ENCODE data around the gene AARS2.
"Not testable (repeated sequence)": the region's sequence is repeated elsewhere in the genome, so short reads cannot be mapped to it uniquely, and the experiment has no call there.

Gene AARS2

GRCh38 chr6:44328203-44328602, 15.1 kb upstream of the AARS2 start:
- not testable (repeated sequence) for DNase-seq

GRCh38 chr6:44327760-44328159, 14.6 kb upstream of the AARS2 start:
- no peak for DNase-seq

GRCh38 chr6:44327096-44327495, 13.9 kb upstream of the AARS2 start:
- DNase-seq: no peak

DNA sequence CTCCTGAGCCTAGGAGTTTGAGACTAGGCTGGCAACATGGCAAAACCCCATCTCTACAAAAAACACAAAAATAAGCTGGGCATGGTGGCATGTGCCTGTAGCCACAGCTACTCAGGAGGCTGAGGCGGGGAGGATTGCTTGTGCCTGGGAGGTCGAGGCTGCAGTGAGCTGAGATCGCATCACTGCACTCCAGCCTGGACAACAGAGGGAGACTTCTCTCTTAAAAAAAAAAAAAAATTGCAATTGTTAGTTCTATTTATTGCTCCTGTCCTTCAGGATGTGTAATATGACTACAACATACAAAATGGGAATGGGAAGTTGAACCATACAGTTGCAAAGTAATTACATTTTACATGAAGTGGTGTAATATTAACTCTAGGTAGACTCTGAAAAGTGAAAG, 8.1 kb upstream of the AARS2 start:
- no peak for DNase-seq

- not testable (repeated sequence) for DNase-seq
These were observed 4.0 kb upstream of the AARS2 start for GRCh38 chr6:44317136-44317631.

DNA sequence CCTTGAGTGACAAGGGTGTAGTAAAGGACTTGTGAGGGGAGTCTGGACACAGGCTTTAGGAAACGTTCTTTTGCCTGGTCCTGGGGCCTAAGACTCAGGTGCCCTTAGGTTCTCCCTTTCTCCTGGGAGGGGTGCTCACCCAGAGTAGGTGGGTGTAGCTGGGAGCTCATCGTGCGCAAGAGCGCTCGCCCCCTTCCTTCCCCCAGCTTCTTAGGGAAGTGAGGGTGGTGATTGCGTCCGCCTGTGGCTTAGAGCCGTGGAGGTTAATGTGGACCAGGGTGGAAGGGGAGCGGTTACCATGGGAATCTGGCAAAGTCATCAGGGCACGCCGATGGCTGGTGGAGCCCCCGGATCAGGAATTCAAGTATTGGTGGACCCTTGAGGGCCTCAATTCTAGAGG, 3.3 kb upstream of the AARS2 start:
- no peak for DNase-seq

- DNase-seq: no peak
These were observed 2.8 kb upstream of the AARS2 start for GRCh38 chr6:44315951-44316350.

GRCh38 chr6:44315516-44315915, 2.4 kb upstream of the AARS2 start:
- no peak for DNase-seq

DNA sequence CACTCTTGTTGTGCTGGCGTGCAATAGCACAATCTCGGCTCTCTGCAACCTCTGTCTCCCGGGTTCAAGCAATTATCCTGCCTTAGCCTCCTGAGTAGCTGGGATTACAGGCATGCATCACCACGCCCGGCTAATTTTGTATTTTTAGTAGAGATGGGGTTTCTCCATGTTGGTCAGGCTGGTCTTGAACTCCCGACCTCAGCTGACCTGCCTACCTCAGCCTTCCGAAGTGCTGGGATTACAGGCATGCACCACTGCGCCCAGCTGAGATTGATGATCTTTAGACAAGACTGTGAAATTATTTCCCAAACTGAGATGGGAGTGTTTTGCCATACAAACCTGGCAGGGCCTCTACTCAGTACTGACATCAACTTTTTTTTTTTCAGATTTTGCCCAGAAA, 1.5 kb upstream of the AARS2 start:
- DNase-seq: not testable (repeated sequence)

DNA sequence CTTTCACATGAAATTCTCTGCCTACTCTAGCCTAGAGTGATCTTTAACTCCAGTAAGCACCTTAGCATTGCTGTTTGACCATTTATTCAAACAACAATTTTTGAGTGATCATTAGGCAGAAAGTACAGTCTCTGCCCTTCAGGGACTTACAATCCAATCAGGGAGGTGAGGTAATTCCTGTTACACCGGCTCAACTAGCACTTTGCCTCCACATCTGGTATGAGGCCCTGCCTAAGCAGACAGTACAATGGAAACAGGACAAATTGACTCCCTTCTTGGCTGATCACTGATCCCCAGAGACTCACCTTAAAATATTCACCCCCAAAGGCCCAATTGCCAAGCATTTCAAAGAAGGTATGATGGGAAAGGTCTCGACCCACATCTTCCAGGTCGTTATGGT, 1.4 kb downstream of the AARS2 start:
- DNase-seq: no peak

DNA sequence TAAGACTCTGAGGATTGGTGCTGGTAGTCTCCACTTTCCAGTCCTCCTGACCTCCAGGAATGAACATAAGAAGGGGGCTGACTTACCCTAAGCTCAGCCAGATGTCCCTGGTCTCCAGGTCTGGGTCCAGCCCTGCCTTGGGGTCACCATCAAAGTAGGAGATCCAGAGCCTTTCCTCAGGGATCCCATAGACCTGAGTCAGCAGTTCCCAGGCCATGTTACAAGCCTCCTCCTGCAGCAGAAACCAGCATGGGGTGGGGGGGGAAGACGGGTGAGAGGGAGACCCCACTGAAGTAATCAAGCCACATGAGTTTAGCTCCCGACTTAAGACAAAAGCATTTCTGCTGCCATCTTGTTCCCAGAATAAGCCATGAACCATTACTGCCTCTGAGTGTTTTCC, 1.8 kb downstream of the AARS2 start:
- no peak for DNase-seq

DNA sequence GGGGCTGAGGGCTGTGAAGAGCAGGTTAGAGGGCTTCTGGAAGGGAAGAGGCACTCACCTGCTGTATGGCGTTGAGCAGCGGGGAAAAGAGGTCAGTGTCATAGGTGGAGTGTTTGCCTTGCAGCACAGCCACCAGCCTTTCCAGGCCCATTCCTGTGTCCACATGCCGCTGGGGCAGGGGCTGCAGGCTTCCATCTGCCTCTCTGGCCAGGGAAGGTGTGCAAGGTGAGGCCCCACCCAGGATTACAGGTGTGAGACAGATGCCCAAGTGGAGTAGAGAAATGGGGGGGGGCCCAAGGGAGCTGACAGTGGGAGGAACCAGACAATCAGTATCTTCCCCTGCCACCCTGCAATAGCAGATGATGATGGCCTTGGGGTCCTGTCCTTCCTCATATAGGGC, 2.9 kb downstream of the AARS2 start:
- no peak for DNase-seq

- no peak for DNase-seq
These were observed 3.5 kb downstream of the AARS2 start for GRCh38 chr6:44309631-44310030.

DNA sequence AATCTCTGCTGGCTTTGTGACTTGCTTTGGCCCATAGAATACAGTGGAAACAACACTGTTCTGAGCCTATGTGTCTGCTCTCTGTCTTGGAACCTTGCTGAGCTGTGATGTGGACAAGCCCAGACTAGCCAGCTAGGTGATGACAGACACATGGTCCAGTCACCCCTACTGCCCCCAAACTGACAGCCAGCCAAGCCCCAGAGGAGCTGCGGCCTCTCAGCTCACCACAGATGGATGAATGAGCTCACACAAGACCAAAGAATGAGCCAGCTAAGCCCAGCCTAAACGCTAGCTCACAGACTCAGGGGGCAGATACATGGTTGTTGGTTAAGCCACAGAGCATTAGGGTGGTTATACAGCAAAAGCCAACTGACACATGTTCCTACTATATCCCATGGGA, 4.1 kb downstream of the AARS2 start:
- DNase-seq: no peak

- DNase-seq: no peak
These were observed 5.9 kb downstream of the AARS2 start for GRCh38 chr6:44307217-44307616.

GRCh38 chr6:44306710-44307109, 6.4 kb downstream of the AARS2 start:
- no peak for DNase-seq

DNA sequence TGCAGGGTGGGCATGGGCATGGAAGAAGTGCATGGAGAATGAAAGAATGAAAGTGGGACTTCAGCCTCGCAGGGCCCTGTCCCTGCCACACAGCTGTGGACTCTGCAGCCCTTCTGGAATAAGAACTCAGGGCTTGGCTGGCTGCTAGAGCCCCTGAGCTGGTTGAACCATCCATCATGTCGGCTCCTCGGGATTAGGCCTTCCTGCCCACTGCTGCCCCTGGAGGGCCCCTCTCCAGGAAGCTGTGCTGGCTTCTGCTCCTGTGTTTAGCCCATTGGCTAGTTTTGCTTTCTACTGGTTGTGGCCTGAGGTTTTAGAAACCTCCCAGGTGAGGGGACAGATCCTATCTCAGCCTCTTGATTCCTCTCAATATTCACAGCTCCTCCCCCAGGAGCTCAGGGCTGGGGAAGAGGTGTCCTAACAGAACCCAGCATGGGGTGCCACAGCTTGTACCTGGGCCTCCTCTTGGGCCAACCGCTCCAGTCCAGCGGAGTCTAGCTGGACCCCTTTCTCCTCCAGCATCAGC, 7.9 kb downstream of the AARS2 start:
- no peak for DNase-seq

DNA sequence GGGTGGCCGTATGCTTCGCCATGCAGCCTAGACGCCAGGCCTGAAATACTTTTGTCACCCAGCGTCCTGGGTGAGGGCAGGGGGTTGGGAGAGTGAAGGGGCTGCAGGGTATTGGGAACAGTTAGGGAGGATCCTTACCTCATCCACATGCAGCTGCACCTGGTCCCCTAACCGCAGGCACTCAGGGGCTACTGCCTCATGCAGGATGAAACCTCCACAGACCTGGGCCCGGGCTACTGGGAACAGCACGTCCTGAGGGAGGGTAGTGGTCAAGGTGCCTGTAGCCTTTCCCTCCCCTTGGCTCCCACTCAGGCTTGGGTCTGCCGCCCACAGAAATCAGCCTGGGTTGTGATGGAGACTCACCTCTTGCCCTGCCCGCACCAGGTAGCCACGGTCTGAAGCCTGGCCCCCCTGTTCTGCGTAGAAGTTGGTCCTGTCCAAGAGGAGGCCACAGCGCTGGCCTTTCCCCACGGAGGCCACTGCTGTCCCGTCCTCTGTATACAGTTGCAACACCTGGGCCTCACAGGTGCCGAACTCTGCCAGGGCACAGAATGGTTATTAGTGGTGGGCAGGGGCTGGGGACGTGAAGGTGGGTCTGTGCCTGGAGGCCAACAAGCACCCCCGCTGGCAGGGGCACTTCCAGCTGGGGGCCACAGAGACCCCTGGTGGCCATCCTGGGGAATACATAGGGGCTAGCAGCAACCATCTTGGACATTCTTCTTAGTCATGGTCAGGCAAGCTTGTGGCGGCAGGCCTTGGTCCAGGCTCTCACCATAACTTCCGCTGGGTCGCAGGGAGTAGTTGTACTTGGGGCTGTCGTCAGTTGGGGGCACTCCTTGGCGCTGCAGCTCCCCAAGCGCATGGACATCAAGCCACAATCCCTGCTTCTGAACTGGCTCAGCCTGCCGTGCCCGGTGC, 8.6 kb downstream of the AARS2 start:
- DNase-seq: no peak

- no peak for DNase-seq
These were observed 9.3 kb downstream of the AARS2 start for GRCh38 chr6:44303842-44304241.

DNA sequence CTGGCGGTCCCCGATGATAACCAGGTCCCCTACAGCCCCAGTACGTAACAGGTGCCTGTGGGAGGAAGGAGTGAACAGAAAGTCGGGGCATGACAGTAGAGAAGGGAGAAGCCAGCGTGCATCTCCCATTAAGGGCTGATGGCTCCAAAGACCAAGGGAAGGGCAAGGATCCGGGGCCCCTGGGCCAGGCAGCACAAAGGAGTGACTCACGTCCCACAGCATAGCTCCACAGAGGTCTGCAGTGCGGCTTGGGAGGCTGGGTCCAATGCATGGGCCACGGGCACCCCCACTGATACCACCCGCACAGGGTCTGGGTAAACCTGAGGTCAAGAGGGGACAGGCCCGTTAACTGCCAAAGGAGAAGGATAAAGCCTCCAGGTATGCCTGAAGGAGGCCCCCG, 10.3 kb downstream of the AARS2 start:
- no peak for DNase-seq

DNA sequence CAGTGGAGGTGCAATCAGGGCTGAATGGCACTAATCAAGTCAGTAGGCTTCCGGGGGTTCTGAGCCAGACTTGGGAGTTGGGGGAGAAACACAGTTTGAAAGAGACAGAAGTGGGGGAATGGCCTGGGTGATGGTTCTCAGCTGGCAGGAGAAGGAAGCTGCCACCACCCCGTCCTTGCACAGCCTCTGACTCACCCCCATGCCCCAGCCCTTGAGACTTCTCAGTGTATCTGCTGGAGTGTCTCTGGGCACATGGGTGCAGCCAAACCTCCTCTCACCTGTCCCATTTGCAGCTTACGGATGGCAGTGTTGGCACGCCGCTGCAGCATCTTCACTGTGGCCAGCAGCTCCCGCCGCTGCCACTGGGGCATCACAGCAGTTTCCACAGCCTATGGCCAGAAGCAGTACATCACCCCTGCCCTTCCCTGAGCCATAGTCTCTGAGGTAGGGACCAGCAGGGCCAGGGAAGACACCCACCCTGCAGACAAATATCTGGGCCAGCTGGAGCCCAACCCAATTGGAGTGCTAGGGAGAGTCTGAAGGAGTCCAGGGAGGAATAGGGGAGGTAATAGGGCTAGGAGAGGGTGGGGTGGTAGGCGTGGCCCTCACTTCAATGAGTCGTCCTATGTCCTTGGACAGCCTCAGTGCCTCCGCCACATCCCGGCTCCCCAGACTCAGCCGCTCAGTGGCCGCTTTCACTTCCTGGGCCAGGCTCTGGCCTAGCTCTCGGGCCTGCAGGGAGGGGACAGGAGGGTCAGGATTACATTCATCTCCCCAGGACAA, 11.2 kb downstream of the AARS2 start:
- DNase-seq: no peak

DNA sequence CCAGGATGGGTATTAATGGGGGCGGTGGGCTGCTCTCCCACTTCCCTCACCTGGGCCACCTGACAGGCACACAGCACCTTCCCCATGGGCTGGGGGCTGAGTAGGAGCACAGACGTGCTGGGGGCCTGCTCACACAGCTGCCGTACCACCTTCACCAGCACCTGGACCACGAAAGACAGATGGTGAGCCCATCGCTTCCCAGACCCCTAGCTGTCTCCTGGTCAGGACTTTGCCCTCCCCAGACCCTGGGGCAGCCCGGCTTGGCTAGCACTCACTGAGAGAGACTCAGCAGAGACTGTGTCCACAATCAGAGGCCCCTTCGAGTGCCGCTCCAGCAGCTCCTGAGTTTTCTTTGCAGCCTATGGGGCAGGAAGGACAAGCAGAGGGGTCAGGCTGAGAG, 12.0 kb downstream of the AARS2 start:
- DNase-seq: no peak

GRCh38 chr6:44300292-44300823, 12.8 kb downstream of the AARS2 start:
- no peak for DNase-seq

- DNase-seq: no peak
These were observed 14.3 kb downstream of the AARS2 start for GRCh38 chr6:44298864-44299263.

All from NCI-H2081 treated with DMSO at 0.1 percent for 48 hours (cell line).